A204.1 (cell line): ENCODE data around the gene DNASE1L2.
"Not testable (repeated sequence)": the region's sequence is repeated elsewhere in the genome, so short reads cannot be mapped to it uniquely, and the experiment has no call there.

Experiments
- FAIRE-seq: peaks from 2 replicates; lab custom pipeline; 2012; peaks lifted over from hg19 to GRCh38; lab: Jason Lieb, UNC

The DNASE1L2 gene

DNA sequence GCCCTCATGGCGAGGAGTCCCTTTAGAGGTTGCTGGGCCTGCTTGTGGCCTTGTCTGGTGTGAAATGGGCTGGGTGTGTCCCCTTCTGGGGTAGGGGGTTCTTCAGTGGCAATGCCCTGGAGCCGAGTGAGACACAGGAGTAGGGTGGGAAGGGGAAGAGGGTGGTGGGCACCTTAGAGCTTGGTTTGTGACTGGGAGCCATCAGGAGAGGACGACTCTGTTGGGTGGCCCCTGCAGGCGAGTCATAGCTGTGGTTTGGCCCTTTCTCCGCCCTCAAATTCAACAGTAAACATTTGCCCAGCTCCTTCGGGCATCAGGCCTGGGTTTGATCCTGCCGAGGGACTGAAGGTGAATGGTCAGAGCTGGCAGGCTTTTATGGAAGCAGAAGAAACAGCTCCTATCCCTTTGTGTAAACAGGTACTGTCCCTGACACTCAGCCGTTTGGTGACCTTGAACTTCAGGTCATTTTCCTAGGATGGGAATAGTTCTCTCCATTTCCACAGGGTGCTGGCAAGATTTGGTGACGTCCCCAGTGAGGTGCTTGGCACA lies 9.9 kb upstream of the DNASE1L2 start:
- no peak for FAIRE-seq

DNA sequence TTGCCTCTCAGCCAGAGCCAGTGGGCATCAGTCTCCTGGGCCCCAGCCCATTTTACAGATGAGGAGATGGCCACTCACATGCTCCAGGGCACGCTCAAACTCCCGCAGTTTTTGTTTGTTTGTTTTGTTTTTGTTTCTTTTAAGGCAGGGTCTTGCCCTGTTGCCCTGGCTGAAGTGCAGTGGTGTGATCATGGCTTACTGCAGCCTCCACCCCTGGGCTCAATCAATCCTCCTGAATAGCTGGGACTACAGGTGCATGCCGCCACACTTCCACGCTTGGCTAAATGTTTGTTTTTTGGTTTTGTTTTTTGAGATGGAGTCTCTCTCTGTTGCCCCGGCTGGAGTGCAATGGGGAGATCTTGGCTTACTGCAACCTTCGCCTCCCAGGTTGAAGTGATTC lies 9.3 kb upstream of the DNASE1L2 start:
- no peak for FAIRE-seq

DNA sequence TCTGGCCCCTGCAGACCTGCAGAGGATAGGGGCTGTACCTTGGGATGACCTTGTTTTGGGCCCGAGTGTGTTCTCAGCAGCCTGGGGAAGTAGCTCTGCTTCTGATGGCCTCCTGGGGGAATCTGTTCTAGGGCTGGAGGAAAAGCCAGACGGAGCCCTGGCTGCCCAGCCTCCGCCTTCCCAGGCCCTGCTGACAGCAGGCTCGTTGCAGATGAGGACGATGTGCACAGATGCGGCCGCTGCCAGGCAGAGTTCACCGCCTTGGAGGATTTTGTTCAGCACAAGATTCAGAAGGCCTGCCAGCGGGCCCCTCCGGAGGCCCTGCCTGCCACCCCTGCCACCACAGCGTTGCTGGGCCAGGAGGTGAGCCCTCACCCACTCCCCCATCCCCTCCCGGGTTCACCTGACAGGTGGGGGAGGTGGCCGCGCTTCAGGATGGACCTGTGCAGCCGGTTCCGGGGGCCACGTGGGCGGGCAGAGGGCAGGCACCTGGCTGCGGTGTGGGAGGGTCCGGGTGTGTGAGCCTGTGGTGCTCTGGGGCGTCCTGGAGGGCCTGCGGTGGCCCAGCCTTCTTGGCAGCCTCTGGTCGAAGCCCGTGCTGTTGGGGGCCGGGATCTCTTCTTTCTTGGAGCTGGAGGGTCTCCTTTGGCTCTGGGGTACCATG lies 8.0 kb upstream of the DNASE1L2 start:
- FAIRE-seq, result no peak

DNA sequence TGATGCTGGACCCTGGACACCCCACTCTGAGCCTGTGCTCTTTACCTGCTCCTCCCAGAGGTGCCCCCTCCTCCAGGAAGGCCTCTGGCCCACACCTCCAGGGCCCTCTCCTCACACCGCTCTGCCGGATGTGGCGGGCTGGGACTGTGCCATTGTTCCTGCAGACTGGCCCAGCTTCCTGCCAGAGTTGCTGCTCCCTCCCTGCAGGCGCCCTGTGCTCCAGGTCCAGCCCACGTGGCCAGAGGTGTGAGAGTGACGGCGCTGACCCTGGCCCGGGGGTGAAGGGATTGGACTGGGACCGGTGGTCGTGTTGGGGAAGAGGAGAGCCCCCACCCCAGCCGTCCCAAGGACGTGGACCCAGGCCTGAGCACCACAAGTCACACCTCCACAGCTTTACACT lies 7.2 kb upstream of the DNASE1L2 start:
- FAIRE-seq, result no peak

DNA sequence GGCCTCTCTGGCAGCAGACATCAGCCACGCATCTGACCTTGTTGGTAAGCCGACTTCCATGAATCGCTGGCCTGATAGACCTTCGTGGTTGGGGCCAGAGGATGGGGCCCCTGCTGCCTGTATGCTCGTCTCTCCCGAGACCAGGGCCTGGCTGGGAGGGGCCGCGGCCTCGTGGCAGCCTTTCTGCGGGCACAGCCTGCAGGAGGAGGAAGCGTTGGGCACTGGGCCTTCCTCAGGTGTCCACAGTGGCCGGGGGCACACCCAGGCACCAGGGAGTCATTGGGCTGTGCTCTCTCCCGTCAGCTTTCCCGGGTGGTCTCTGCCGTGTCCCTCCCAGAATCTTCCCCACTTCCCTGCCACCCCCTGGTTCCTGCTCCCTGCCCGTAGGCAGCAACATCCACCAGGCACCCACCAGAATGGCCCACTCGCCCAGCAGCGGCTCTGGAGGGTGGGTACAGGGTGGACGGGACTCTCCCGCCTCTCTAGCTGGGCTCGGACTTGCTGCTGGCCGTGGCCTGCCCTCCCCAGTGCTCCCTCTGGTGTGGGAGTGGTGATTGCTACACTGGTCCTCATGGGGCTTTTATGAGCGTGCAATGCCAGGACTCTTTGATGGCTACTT lies 6.5 kb upstream of the DNASE1L2 start:
- FAIRE-seq, result no peak

DNA sequence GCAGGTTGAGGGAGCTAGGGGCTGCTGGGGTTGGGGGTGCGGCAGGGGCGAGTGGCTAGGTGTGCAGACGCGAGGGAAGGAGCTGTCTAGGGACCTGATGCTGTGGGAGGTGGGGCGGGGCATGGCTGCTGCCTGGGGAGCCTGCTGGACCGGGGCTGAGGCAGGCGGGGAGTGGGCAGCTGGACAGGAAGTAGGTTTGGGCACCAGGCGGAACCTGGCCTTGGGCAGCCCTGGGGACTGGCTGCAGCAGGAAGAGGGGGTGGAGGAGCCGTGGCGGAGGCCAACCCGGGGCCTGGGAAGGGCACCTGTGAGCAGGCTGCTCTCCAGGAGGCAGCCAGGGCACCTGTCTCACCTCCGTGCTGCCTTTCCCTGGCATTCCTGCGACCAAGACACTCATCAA lies 5.9 kb upstream of the DNASE1L2 start:
- FAIRE-seq, result no peak

DNA sequence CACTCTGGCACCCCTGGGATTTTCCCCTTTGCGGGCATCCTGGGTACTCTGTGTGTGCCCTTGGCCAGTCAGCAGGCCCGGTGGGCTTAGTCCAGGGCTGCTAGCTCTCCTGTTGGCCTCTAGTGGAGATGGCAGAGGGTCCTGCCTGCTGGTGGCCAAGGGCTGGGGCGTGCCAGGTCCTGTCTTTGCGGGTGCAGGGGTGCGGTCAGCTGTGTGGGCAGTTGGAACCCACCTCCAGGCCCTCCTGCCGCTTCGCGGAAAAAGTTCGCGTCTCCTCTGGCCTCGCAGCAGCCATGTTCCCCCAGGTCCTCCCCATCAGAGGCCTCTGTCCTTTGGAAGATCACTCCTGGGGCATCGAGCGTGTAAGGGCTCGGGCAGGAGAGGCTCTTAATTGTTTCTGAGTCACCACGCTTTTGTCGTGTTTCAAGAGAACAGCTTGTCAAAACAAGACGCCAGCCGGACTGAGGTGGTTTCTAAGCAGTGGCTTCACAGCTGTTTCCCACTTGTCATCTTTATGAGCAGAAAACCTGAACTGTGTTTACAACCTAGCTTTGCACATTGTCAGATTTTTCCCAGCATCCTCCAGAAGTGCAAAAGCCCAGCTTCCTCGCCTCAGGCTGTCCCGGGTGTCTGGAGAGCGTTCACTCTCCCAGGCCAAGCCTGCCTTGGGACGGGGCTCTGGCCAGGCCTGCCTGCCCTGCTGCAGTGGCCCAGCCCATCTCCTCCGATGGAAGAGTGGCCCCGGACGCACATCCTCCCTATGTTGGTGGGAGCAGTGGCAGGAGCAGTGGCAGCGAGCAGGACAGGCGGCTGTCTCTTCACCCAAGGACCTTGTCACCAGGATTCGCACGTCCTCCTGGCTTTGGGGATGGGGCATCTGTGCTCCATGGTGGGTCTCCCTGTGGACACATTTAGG lies 5.0 kb upstream of the DNASE1L2 start:
- FAIRE-seq, result no peak

DNA sequence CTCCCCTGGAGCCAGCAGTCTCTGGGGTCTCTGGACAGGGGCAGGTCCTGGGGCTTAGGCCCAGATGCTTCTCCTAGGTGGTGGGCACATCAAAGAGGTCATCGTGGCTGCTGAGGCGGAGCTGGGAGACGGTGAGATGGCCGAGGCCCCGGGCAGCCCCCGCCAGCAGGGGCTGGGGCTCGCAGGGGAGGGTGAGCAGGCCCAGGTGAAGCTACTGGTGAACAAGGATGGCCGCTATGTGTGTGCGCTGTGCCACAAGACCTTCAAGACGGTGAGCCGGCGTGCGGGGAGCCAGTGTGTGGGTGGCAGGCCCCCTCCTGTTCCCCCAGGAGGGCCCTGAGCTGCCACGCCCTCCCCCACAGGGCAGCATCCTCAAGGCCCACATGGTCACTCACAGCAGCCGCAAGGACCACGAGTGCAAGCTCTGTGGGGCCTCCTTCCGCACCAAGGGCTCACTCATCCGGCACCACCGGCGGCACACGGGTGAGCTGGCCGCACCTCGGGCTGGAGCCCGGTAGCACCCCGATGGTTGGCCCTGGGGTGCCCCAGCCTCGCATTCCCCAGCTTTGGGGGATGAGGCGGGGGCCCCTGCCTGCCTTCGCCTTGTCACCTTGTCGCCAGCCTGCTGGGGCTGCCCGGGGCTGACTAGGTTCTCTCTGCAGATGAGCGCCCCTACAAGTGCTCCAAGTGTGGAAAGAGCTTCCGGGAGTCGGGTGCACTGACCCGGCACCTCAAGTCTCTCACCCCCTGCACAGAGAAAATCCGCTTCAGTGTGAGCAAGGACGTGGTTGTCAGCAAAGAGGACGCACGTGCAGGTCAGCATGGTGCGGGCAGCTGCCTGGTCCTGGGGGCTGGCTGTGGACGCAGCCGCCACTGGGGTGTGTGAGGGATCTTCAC lies 3.9 kb upstream of the DNASE1L2 start:
- no peak for FAIRE-seq

DNA sequence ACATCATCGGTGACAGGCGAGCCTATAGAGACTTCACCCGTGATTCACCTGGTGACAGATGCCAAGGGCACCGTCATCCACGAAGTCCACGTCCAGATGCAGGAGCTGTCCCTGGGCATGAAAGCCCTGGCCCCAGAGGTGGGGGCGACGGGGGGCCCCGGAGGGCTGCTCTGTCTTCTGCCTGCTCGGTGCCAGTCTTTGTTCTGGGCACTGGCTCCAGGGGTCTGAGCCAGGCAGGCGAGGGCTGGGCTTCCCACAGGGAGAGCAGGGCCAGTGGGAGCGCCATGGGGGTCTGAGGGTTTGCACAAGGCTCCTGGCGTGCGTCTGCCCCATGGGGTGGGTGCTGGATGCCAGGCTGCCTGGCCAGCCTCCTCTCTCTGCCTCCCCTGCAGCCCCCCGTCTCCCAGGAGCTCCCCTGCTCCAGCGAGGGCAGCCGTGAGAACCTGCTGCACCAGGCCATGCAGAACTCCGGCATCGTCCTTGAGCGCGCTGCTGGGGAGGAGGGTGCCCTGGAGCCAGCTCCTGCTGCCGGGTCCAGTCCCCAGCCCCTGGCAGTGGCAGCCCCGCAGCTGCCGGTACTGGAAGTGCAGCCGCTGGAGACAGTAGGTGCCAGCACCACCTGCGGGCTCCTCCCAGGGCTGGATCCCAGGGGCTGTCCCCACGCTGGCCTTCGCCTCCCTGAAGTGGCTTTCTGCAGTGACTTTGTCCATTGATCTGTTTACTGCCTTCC lies 3.0 kb upstream of the DNASE1L2 start:
- no peak for FAIRE-seq

DNA sequence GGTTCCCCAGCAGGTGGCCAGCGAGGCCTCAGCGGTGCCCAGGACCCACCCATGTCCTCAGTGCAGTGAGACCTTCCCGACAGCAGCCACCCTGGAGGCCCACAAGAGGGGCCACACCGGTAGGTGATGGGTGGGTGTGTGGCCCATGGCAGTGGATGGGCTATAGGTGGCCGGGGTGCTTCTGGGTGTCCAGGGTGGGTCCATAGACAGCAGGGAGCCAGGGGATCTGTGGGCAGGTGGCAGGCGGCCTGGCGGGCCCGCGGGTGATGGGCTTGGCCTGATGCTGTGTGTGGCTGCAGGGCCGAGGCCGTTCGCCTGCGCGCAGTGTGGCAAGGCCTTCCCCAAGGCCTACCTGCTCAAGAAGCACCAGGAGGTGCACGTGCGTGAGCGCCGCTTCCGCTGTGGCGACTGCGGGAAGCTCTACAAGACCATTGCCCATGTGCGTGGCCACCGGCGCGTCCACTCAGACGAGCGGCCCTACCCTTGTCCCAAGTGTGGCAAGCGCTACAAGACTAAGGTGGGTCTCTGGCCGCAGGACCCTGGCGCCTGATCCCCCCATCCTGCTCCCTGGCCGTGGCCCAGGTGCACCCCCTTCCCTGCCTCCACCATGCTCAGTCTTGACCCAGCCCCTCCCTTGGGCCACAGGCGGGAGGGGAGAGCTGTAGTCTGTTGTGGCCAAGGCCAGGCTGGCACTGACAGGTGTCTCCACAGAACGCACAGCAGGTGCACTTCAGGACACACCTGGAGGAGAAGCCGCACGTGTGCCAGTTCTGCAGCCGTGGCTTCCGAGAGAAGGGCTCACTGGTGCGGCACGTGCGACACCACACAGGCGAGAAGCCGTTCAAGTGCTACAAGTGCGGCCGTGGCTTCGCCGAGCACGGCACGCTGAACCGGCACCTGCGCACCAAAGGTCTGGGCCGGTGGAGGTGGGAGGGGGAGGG lies 2.1 kb upstream of the DNASE1L2 start:
- no peak for FAIRE-seq

DNA sequence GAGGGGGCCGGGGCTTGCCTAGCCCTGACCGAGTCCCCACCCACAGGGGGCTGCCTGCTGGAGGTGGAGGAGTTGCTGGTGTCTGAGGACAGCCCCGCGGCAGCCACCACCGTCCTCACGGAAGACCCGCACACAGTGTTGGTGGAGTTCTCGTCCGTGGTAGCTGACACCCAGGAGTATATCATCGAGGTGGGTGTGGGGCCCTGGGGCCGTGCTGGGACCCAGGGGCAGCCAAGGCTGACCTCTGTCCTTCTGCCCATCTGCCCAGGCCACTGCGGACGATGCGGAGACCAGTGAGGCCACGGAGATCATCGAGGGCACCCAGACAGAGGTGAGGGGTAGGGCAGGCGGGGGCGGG lies 1.5 kb upstream of the DNASE1L2 start:
- FAIRE-seq, result no peak

DNA sequence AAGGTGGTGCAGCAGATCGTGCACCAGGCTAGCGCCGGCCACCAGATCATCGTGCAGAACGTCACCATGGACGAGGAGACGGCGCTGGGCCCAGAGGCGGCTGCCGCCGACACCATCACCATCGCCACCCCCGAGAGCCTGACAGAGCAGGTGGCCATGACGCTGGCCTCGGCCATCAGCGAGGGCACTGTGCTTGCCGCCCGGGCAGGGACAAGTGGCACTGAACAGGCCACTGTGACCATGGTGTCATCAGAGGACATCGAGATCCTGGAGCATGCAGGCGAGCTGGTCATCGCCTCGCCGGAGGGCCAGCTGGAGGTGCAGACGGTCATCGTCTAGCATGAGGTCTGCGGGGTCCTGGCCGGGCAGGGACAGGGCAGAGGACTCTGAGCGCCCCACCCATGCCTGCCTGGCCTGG lies 1.0 kb upstream of the DNASE1L2 start:
- FAIRE-seq, result no peak

DNA sequence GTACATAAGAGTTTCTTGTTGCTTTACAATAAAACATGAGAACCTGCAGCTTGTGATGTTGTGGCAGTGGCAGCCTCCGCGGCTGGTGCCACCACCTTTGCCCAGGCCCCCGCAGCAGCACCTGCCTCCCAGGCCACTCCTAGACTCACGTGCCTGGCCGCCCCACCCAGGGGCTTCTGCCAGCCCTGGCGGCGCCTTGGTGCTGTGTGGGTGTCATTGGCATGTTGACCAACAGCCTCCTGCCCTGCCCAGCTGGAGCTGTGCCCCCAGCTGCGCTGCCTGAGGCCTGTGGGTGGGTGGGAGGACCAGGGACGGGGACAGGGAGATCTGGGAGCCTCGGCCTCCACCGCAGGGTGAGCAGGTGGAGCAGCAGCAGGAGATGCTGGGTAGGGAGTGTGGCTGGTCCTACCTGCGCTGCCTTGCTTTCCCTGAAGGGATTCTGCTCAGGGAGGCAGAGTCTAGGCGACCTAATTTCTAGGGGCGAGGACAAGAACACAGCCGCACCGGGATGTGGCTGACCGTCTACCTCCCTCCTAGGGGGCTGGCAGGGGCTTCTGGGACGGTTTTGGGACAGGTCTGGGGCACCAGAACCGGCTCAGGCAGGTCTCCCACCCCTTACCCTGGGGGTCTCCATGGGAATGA lies 428 bp upstream of the DNASE1L2 start:
- FAIRE-seq, result no peak

DNA sequence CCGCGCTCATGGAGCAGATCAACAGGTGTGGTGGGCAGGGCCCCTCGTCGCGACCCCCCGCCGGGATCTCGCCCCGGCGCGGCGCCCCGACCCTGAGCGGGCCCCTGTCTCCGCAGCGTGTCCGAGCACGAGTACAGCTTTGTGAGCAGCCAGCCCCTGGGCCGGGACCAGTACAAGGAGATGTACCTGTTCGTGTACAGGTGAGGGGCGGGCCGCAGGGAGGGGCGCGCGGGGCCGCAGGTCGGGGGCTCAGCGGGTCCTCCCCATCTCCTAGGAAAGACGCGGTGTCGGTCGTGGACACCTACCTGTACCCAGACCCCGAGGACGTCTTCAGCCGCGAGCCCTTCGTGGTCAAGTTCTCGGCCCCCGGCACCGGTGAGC lies 848 bp downstream of the DNASE1L2 start:
- FAIRE-seq, result no peak

DNA sequence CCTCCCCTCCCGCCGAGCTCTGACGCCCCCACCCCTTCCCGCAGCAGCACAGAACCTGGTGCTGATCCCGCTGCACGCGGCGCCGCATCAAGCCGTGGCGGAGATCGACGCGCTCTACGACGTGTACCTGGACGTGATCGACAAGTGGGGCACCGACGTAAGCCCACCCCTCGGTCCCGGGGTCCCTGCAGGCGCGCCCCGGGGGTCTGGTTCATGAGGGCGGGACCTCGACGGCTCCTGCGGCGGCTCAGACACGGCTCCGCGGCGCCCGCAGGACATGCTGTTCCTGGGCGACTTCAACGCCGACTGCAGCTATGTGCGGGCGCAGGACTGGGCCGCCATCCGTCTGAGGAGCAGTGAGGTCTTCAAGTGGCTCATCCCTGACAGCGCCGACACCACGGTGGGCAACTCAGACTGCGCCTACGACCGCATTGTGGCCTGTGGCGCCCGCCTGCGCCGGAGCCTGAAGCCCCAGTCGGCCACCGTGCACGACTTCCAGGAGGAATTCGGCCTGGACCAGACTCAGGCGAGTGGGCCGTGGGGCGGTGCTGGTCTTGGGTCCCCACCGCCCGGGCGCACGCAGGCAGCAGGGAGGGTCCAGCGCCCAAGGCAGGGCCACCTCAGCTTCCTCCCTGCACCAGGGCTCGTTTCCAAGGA lies 1.4 kb downstream of the DNASE1L2 start:
- FAIRE-seq, result no peak

DNA sequence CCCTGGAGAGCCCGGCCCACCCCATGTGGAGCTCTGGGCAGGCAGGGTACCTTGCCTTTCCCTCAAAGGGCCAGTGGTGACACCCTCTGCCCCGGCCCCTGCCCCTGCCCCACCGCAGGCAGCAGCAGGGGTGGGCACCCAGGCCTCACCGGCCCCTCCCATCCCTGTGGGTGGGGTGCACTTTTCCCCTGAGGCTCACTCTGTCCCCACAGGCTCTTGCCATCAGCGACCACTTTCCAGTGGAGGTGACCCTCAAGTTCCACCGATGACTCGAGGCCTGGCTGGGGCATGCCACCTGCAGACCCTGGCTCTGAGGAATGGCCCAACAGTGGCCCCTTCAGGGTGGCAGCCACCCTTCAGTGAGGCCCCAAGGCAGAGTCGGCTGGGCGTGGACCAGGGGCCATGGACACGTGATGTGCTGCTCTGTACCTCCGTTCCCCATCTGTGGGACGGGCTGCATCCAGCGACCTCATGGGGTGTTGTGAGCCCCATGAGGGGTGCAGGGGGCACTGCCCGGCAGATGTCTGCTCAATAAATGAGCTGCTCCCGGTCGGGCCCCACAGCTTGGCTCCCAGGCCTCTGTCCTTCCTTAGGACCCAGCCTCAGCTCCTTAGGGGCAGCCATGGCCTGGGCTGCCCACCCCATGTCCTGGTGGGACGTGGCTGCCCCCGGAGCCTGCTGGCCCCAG lies 2.0 kb downstream of the DNASE1L2 start:
- FAIRE-seq, result no peak

DNA sequence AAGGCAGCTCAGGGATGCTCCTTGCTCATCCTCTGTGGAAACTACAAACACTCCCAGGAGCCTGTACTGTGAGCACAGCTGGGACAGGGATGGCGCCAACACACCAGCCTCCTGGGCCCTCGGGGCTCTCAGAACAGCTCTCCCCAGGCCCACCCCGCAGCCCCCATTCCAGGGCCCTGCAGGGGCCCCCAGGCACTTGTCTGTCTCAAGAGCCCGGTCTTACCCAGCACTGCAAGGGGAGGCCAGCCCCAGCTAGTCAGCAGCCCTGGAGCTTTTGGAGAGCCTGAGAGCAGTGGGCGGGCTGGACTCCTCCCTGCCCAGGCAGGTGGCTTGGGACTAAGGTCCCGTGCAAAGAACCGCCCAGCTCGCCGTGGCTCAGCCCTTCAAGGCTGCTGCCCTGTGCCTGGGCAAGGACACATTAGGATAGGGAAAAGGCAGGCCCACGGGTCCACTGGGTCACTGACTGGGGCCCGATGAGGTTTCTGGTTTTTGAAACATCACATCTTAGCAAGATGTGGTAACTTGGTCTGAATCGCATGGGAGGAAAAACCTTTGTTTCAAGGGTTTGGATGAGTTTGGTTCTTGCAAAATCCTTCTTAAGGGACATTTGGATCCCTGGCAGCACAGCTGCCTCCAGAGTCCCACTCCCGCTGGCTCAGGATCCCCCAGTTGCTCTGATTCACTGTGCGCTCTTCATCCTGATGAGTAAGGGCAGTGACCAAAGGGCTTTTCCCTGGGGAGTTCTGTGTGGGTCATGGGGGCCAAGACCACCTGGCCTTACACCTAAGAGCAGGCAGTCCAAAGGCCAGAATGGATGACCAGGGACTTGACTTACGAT lies 2.8 kb downstream of the DNASE1L2 start:
- no peak for FAIRE-seq

DNA sequence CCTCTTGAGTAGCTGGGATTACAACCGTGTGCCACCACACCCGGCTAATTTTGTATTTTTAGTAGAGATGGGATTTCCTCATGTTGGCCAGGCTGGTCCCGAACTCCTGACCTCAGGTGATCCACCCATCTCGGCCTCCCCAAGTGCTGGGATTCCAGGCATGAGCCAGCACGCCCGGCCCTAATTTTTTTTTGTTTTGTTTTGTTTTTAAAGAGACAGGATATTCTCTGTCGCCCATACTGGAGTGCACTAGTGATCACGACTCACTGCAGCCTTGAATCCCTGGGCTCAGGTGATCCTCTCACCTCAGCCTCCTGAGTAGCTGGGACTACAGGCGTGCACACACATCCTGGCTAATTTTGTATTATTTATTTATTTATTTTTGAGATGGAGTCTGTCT lies 4.1 kb downstream of the DNASE1L2 start:
- FAIRE-seq, result not testable (repeated sequence)
